ENCODE measurements around the gene ABCE1. TPM values are rescaled to one million over a fixed set of nuclear protein-coding genes. Genes with fewer than 3 reads are reported as not detected.

ABCE1 gene
- polyA plus RNA-seq, 2 of the 4 experiments (the other 2 are of a cell fraction), result 113 to 120 TPM

- ATAC-seq, result peak; percentile 68 to 76; a peak in 5 of 6 replicates
- CTCF ChIA-PET, result interaction anchor here (1.0 to 1.4 kb wide), 3 partner anchors 14 to 76 kb away, joined by 3 to 5 read pairs (median 4); no protein-coding TSS in a partner anchor
- no peak for FAIRE-seq
- 0% methylated on average over 8 of the region's 9 CpGs for WGBS (ENCODE audit: missing lambda C conversion rate)
- peak; percentile 30 to 52 for DNase-seq (ENCODE audit: low read depth in 1 of 2, low spot score in 1 of 2)
- TF ChIP-seq HDAC2 (IDR thresholded peaks at IDR 0.05) (no peak), FOSL2 (IDR thresholded peaks at IDR 0.05) (no peak), FOSL2 (CRISPR knock-in tag; IDR thresholded peaks at IDR 0.05) (peak; percentile 67; the same call in 1 of the 2 replicates), E2F6 (IDR thresholded peaks at IDR 0.05; ENCODE audit: borderline replicate concordance, low read depth) (0 out of 2 replicates have a peak, but pooled peaks have one; percentile 1), EHMT2 (IDR thresholded peaks at IDR 0.05; ENCODE audit: low read depth) (no peak), TFCP2L1 (CRISPR knock-in tag; IDR thresholded peaks at IDR 0.05) (no peak), MAFK (IDR thresholded peaks at IDR 0.05; ENCODE audit: partially characterized antibody) (peak; percentile 57)
- Histone ChIP-seq H3K4me2 (peak overlapping the region; percentile 89), H3K4me3 (peak overlapping the region; percentile 85), H3K4me1 (peaks cover 23% of the 10 kb centered on the region), H3K9me3 (peaks cover 8% of the 10 kb centered on the region; the same call in 2 of the 3 replicates), H3K27ac (peak overlapping the region; percentile 93 to 95)
- POLR2A ChIA-PET, result interaction anchor here (0.9 to 1.2 kb wide), 2 partner anchors 14 to 80 kb away, joined by 3 to 4 read pairs; no protein-coding TSS in a partner anchor
Measured at GRCh38 chr4:145098675-145099037, 545 bp downstream of the ABCE1 start.

DNA sequence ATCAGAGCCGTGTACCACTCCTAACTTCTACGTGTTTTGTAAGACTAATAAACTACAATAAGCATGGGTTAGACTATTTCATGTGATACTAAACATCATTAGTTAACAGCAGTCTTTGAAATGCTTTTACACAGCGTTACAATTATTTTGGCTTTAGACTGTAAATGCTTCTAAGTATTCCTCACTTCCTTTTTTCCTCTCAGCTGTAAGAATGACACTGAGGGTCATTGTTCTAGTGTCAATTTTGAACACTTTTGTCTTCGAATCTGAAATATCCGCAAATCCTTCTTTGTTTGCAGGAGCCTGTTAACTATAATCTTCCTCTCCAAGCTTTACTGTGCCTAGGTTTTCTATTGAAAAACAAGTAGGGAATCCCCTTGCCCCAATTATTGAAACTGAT, 1.5 kb downstream of the ABCE1 start:
- FAIRE-seq (no peak), DNase-seq (ENCODE audit: low read depth in 1 of 2, low spot score in 1 of 2) (no peak), ATAC-seq (no peak)
- WGBS (ENCODE audit: missing lambda C conversion rate), result 25% methylated on average over 5 of the region's 5 CpGs
- peaks cover 23% of the 10 kb centered on the region for H3K4me1 ChIP-seq
- H3K27ac ChIP-seq, result peak overlapping the region in 1 of 2 experiments; percentile 95; a peak in 2 of 6 replicates
- ChIA-PET POLR2A (interaction anchor here (0.9 kb wide), 1 partner anchor 79 kb away, joined by 3 read pairs; no protein-coding TSS in a partner anchor), CTCF (interaction anchor here (1.2 kb wide), 1 partner anchor 75 kb away, joined by 3 read pairs; no protein-coding TSS in a partner anchor)
- no peak for TF ChIP-seq JUN (IDR thresholded peaks at IDR 0.05)
- TF ChIP-seq KDM1A (IDR thresholded peaks at IDR 0.05; ENCODE audit: low read depth), result no peak
- no peak for TF ChIP-seq KDM5A (IDR thresholded peaks at IDR 0.05)
- TF ChIP-seq ESRRA (IDR thresholded peaks at IDR 0.05; ENCODE audit: borderline replicate concordance, low read length), result no peak
- TF ChIP-seq CHD4 (IDR thresholded peaks at IDR 0.05; ENCODE audit: borderline replicate concordance), result no peak
- TF ChIP-seq NR3C1 (IDR thresholded peaks at IDR 0.05), result no peak
- no peak for TF ChIP-seq FOSB (CRISPR knock-in tag; IDR thresholded peaks at IDR 0.05)
- peak overlapping the region; percentile 85 for H3K4me3 ChIP-seq
- H3K9me3 ChIP-seq, result no peaks in the 10 kb centered on the region
- H3K4me2 ChIP-seq, result peak overlapping the region; percentile 89

GRCh38 chr4:145101091-145101490, 3.0 kb downstream of the ABCE1 start:
- TF ChIP-seq MAZ (IDR thresholded peaks at IDR 0.05; ENCODE audit: borderline replicate concordance, low read depth, low read length) (no peak), SMC3 (IDR thresholded peaks at IDR 0.05) (no peak), FOSB (CRISPR knock-in tag; IDR thresholded peaks at IDR 0.05) (no peak), RCOR1 (IDR thresholded peaks at IDR 0.05; ENCODE audit: low read depth, low read length) (no peak), TP53 (CRISPR knock-in tag; IDR thresholded peaks at IDR 0.05) (no peak), ZSCAN20 (CRISPR knock-in tag; IDR thresholded peaks at IDR 0.05) (no peak), RFX5 (IDR thresholded peaks at IDR 0.05) (no peak)
- Histone ChIP-seq H3K4me3 (no peak overlapping the region), H3K4me1 (peaks cover 23% of the 10 kb centered on the region), H3K27ac (no peak overlapping the region), H3K4me2 (peak overlapping the region; percentile 89; the same call in 2 of the 3 replicates), H3K9me3 (no peaks in the 10 kb centered on the region)
- WGBS (ENCODE audit: missing lambda C conversion rate), result 87% methylated on average over 1 of the region's 1 CpG
- ChIA-PET POLR2A (no interaction called here), CTCF (no interaction called here)
- ATAC-seq (no peak), FAIRE-seq (no peak), DNase-seq (ENCODE audit: low read depth in 1 of 2, low spot score in 1 of 2) (no peak)

GRCh38 chr4:145102619-145103018, 4.5 kb downstream of the ABCE1 start:
- CTCF ChIA-PET, result no interaction called here
- H3K9me3 ChIP-seq, result no peaks in the 10 kb centered on the region
- H3K4me2 ChIP-seq, result peak overlapping the region; percentile 5; the same call in 1 of the 3 replicates
- TF ChIP-seq RNF2 (IDR thresholded peaks at IDR 0.05; ENCODE audit: borderline replicate concordance, low read depth) (no peak), FOXS1 (CRISPR knock-in tag; IDR thresholded peaks at IDR 0.05) (no peak), EP300 (IDR thresholded peaks at IDR 0.05) (no peak), CBX8 (IDR thresholded peaks at IDR 0.05) (no peak), KDM1A (IDR thresholded peaks at IDR 0.05; ENCODE audit: low read depth) (no peak), MAZ (IDR thresholded peaks at IDR 0.05; ENCODE audit: borderline replicate concordance, low read depth, low read length) (no peak), HOXA7 (CRISPR knock-in tag; IDR thresholded peaks at IDR 0.05) (no peak), SREBF2 (IDR thresholded peaks at IDR 0.05) (no peak), FOSB (CRISPR knock-in tag; IDR thresholded peaks at IDR 0.05) (no peak), EHMT2 (IDR thresholded peaks at IDR 0.05; ENCODE audit: low read depth) (no peak), NFE2L2 (conservative IDR thresholded peaks at IDR 0.05; ENCODE audit: low read length) (no peak), CBX2 (IDR thresholded peaks at IDR 0.05; ENCODE audit: borderline replicate concordance, low read depth) (no peak), ZNF302 (CRISPR knock-in tag; IDR thresholded peaks at IDR 0.05) (no peak), RFX5 (IDR thresholded peaks at IDR 0.05) (no peak), NR3C1 (IDR thresholded peaks at IDR 0.05) (no peak)
- peaks cover 18% of the 10 kb centered on the region; the same call in 1 of the 3 replicates for H3K4me1 ChIP-seq
- ATAC-seq (no peak), FAIRE-seq (no peak), DNase-seq (ENCODE audit: low read depth in 1 of 2, low spot score in 1 of 2) (no peak)
- no peak overlapping the region for H3K4me3 ChIP-seq
- H3K27ac ChIP-seq, result no peak overlapping the region
- WGBS (ENCODE audit: missing lambda C conversion rate), result 93% methylated on average over 2 of the region's 2 CpGs
- POLR2A ChIA-PET, result no interaction called here

Data from A549 (cell line).